ENCODE data around the gene LINS1. TPM values are rescaled to one million over a fixed set of nuclear protein-coding genes. Genes with fewer than 3 reads are reported as not detected.

LINS1 gene
- total RNA-seq, 6 experiments from 2014 or later = 4.5 to 8.6 (median 5.1) TPM

DNA sequence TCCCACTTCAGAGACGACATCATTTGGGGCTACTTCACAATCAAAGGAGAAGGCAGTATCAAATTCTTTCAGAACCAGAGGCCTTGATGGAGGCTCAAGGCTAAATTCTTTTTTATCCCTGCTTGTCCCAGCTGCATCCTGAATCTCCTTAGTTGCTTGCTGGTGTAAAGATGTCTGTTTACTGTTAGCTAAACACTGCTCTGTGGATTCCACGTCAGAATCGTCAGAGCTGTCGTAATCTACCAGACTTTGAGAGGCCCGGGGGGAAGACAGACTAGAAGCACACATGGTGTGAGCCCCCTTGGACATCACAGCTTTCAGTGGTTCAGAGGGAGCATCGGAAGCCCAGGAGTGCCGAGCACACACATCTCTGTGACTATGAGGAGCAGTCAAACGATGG lies 32.6 kb downstream of the LINS1 start:
- Histone ChIP-seq H3K4me1 (no peaks in the 10 kb centered on the region), H3K27me3 (no peaks in the 10 kb centered on the region), H3K9me3 (no peaks in the 10 kb centered on the region), H3K36me3 (peaks cover 0 to 10% (median 2%) of the 10 kb centered on the region in 4 donors), H3K27ac (no peak overlapping the region), H3K4me3 (no peak overlapping the region)
- no peak for ATAC-seq
- WGBS (ENCODE audit: insufficient coverage, low coverage, low lambda C conversion rate, missing lambda C conversion rate) = 90% methylated on average over 4 of the region's 8 CpGs
- intact Hi-C loops (cut with DNase I) = no loop called here
- TF ChIP-seq, protein P1, sequence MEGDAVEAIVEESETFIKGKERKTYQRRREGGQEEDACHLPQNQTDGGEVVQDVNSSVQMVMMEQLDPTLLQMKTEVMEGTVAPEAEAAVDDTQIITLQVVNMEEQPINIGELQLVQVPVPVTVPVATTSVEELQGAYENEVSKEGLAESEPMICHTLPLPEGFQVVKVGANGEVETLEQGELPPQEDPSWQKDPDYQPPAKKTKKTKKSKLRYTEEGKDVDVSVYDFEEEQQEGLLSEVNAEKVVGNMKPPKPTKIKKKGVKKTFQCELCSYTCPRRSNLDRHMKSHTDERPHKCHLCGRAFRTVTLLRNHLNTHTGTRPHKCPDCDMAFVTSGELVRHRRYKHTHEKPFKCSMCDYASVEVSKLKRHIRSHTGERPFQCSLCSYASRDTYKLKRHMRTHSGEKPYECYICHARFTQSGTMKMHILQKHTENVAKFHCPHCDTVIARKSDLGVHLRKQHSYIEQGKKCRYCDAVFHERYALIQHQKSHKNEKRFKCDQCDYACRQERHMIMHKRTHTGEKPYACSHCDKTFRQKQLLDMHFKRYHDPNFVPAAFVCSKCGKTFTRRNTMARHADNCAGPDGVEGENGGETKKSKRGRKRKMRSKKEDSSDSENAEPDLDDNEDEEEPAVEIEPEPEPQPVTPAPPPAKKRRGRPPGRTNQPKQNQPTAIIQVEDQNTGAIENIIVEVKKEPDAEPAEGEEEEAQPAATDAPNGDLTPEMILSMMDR (IDR thresholded peaks at IDR 0.05) = no peak
- TF ChIP-seq POLR2A (IDR thresholded peaks at IDR 0.05) = no peak
- no peak for DNase-seq

DNA sequence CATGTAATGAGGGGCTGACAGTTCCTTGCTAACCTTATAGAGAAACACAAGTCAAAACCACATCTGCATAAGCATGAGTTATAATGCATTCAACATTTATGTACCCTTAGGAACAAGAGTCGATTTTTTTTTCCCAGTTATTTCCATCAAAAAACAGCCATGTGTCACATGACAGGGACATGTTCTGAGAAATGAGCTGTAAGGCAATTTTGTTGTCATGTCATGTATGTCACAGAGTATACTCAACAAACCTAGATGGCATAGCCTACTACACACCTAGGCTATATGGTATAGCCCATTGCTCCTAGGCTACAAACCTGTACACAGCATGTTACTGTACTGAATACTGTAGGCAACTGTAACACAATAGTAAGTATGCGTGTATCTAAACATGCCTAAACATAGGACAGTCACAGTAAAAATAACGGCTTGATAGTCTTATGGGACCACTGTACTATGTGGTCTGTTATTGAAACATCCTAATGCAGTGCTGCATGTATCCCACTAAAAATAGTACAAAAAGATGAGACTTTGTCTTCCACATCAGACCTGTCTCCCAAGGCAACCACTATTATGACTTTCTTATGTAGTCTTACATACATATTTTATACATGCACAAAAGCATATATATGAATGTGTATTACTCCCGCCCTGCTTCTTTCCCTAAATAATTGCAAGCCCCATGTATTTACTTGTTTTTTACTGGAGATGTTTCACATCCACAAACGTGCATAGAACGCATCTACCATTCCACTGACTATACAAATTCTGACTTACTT lies 34.9 kb downstream of the LINS1 start:
- 93% methylated on average over 6 of the region's 6 CpGs for WGBS (ENCODE audit: insufficient coverage, low coverage, low lambda C conversion rate, missing lambda C conversion rate)
- no peaks in the 10 kb centered on the region for H3K36me3 ChIP-seq
- H3K4me1 ChIP-seq = no peaks in the 10 kb centered on the region
- TF ChIP-seq POLR2A (IDR thresholded peaks at IDR 0.05) = no peak
- TF ChIP-seq, protein P1 (IDR thresholded peaks at IDR 0.05) = no peak
- H3K4me3 ChIP-seq = no peak overlapping the region
- no peaks in the 10 kb centered on the region for H3K9me3 ChIP-seq
- ATAC-seq (no peak), DNase-seq (no peak)
- no peak overlapping the region for H3K27ac ChIP-seq
- intact Hi-C loops (cut with DNase I) = no loop called here
- H3K27me3 ChIP-seq = no peaks in the 10 kb centered on the region

DNA sequence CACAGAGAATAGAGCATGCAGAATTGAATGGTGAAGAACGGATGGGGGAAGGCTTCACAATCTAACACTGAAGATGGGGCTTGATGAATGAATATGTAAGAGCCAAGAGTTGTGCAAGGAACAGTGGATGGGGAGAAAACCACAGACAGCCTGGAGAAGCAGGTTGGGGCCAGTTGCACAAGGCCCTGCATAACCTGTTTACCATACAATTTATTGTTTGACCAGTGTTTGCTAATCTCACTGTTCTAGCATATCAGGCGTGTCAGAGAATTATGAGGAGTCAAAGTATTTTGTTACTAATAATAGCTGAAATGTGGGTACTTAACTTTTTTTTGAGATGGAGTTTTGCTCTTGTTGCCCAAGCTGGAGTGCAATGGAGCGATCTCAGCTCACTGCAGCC lies 36.4 kb downstream of the LINS1 start:
- DNase-seq = no peak
- Histone ChIP-seq H3K9me3 (no peaks in the 10 kb centered on the region), H3K27ac (no peak overlapping the region), H3K27me3 (no peaks in the 10 kb centered on the region), H3K4me1 (no peaks in the 10 kb centered on the region), H3K4me3 (no peak overlapping the region), H3K36me3 (no peaks in the 10 kb centered on the region)
- intact Hi-C loops (cut with DNase I) = no loop called here
- TF ChIP-seq POLR2A (IDR thresholded peaks at IDR 0.05) = no peak
- TF ChIP-seq, protein P1 (IDR thresholded peaks at IDR 0.05) = no peak
- 83% methylated on average over 2 of the region's 3 CpGs for WGBS (ENCODE audit: insufficient coverage, low coverage, low lambda C conversion rate, missing lambda C conversion rate)
- ATAC-seq = no peak

DNA sequence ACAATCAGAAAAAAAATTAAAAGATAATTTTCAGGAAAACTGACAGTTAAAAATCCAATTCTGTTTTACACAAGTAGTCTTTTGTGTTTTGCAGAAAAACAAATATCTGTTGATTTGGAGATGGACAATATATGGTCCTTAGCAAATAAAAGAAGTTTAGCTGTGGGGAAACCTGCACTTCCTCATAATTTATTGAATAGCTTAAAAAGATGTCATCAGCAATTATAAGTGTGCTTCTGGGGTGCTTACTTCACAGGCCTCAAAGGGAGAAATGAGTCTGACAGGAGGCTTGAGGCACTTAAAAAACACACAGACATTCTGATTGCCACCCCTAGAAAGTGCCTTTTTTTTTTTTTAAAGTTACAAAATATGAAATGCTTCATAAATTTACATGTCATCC lies 41.7 kb downstream of the LINS1 start:
- DNase-seq (no peak), ATAC-seq (peak in 2 of 4 donors; percentile 9 to 35)
- no peak overlapping the region for H3K27ac ChIP-seq
- intact Hi-C loops (cut with DNase I) = no loop called here
- no peaks in the 10 kb centered on the region for H3K36me3 ChIP-seq
- TF ChIP-seq POLR2A (IDR thresholded peaks at IDR 0.05) = no peak
- TF ChIP-seq, protein P1 (IDR thresholded peaks at IDR 0.05) = no peak
- no peak overlapping the region for H3K4me3 ChIP-seq
- H3K4me1 ChIP-seq = peaks cover 0 to 11% (median 0%) of the 10 kb centered on the region in 4 donors
- H3K27me3 ChIP-seq = no peaks in the 10 kb centered on the region
- no peaks in the 10 kb centered on the region for H3K9me3 ChIP-seq
